CD8-positive, alpha-beta memory T cell (primary cell): ENCODE results near the gene FARS2. TPM values are rescaled to one million over a fixed set of nuclear protein-coding genes. Genes with fewer than 3 reads are reported as not detected.

Source experiments
- CTCF ChIA-PET: fragments of 350-600 bp; sonication (Branson Sonifier 250); formaldehyde crosslinking; loops from one replicate; lab custom pipeline; 2021; ENCODE audit warnings: antibody characterized with exemption; lab: Charles Lee
- POLR2A ChIA-PET: fragments of 350-600 bp; sonication (Branson Sonifier 250); formaldehyde crosslinking; loops from one replicate; lab custom pipeline; 2021; ENCODE audit warnings: antibody characterized with exemption; lab: Charles Lee
- DNase-seq, 5 donors: peaks; one replicate each; pipeline versions ENCODE4 v3.0.0 to v3.0.0-alpha.2; 2020 to 2022; ENCODE audit warnings: mixed read lengths in 1 of 5
- H3K27ac ChIP-seq: one replicate; pipeline ENCODE4 v1.7.0; 2013; ENCODE audit warnings: low read depth, mild to moderate bottlenecking, low read length, moderate library complexity
- H3K27me3 ChIP-seq: 2 replicates; pipeline ENCODE4 v1.7.0; 2013; ENCODE audit warnings: low read length, mild to moderate bottlenecking; ENCODE audit not compliant: insufficient read depth, poor library complexity, severe bottlenecking
- H3K36me3 ChIP-seq: 2 replicates; pipeline ENCODE4 v1.7.0; 2013; ENCODE audit warnings: mild to moderate bottlenecking, low read length, moderate library complexity; ENCODE audit not compliant: insufficient read depth
- H3K4me1 ChIP-seq: 2 replicates; pipeline ENCODE4 v1.7.0; 2013; ENCODE audit warnings: mild to moderate bottlenecking, low read length, moderate library complexity; ENCODE audit not compliant: insufficient read depth
- H3K4me3 ChIP-seq: 2 replicates; pipeline ENCODE4 v1.7.0; 2013; ENCODE audit warnings: mild to moderate bottlenecking, low read length
- H3K9me3 ChIP-seq: 2 replicates; pipeline ENCODE4 v1.7.0; 2013; ENCODE audit warnings: mild to moderate bottlenecking, low read length
- H3K27ac Mint-ChIP-seq, 8 donors: one replicate each; pipeline ENCODE4 v1.8.0; 2020 to 2021; ENCODE audit warnings: mixed read lengths in 8 of 8, mild to moderate bottlenecking in 6 of 8, inconsistent platforms in 3 of 8, moderate library complexity in 3 of 8
- H3K27me3 Mint-ChIP-seq, 2 donors: one replicate each; pipeline ENCODE4 v1.8.0; 2020 to 2021; ENCODE audit warnings: mixed read lengths in 2 of 2, mild to moderate bottlenecking in 1 of 2, moderate library complexity in 1 of 2
- H3K36me3 Mint-ChIP-seq, 3 donors: one replicate each; pipeline ENCODE4 v1.8.0; 2020 to 2021; ENCODE audit warnings: mixed read lengths in 3 of 3, inconsistent platforms in 1 of 3, mild to moderate bottlenecking in 1 of 3
- H3K4me1 Mint-ChIP-seq, 3 donors: one replicate each; pipeline ENCODE4 v1.8.0; 2020 to 2021; ENCODE audit warnings: mixed read lengths in 3 of 3, inconsistent platforms in 1 of 3, mild to moderate bottlenecking in 1 of 3
- H3K4me3 Mint-ChIP-seq, 7 donors: one replicate each; pipeline ENCODE4 v1.8.0; 2020 to 2021; ENCODE audit warnings: mixed read lengths in 7 of 7, mild to moderate bottlenecking in 6 of 7, moderate library complexity in 4 of 7, inconsistent platforms in 2 of 7
- H3K9me3 Mint-ChIP-seq, 5 donors: one replicate each; pipeline ENCODE4 v1.8.0; 2020 to 2022; ENCODE audit warnings: mixed read lengths in 5 of 5, mild to moderate bottlenecking in 3 of 5, moderate library complexity in 2 of 5, inconsistent platforms in 1 of 5
- polyA plus RNA-seq: library from polyadenylated mRNA; unstranded; fragments of 300-500 nt; fragmentation: Illumina TruSeq; gene quantifications from one replicate; pipeline ENCODE4 v1.2.3, GENCODE V29; 2021
- total RNA-seq, 2 experiments: library from RNA; stranded (reverse); gene quantifications; one replicate each; pipeline ENCODE4 v1.2.3, GENCODE V29; 2021

Gene FARS2
- total and polyA plus RNA-seq, 3 experiments from 2014 or later: 24.5 to 26.0 (median 24.9) TPM

GRCh38 chr6:5345324-5345723 is 84.0 kb downstream of the FARS2 start:
- H3K27me3 ChIP-seq: no peaks in the 10 kb centered on the region
- Mint-ChIP-seq H3K9me3 (peaks cover 0 to 7% (median 3%) of the 10 kb centered on the region in 5 donors), H3K27ac (no peak overlapping the region), H3K27me3 (no peaks in the 10 kb centered on the region), H3K36me3 (peaks cover 9 to 17% (median 11%) of the 10 kb centered on the region in 3 donors), H3K4me3 (no peak overlapping the region), H3K4me1 (peaks cover 8 to 28% (median 21%) of the 10 kb centered on the region in 3 donors)
- no peaks in the 10 kb centered on the region for H3K9me3 ChIP-seq
- POLR2A ChIA-PET: no interaction called here
- H3K27ac ChIP-seq: no peak overlapping the region
- H3K36me3 ChIP-seq: no peaks in the 10 kb centered on the region
- CTCF ChIA-PET: no interaction called here
- no peaks in the 10 kb centered on the region for H3K4me1 ChIP-seq
- H3K4me3 ChIP-seq: no peak overlapping the region
- no peak for DNase-seq

GRCh38 chr6:5351552-5352210 is 90.4 kb downstream of the FARS2 start:
- H3K4me1 Mint-ChIP-seq: peaks cover 10 to 21% (median 13%) of the 10 kb centered on the region in 3 donors
- H3K4me3 Mint-ChIP-seq: no peak overlapping the region
- no peak overlapping the region for H3K27ac Mint-ChIP-seq
- peaks cover 5 to 17% (median 11%) of the 10 kb centered on the region in 3 donors for H3K36me3 Mint-ChIP-seq
- no peaks in the 10 kb centered on the region for H3K27me3 ChIP-seq
- POLR2A ChIA-PET: no interaction called here
- H3K9me3 ChIP-seq: no peaks in the 10 kb centered on the region
- CTCF ChIA-PET: interaction anchor here (0.9 kb wide), 1 partner anchor 48 kb away, joined by 3 read pairs; no protein-coding TSS in a partner anchor
- H3K9me3 Mint-ChIP-seq: peaks cover 0 to 7% (median 3%) of the 10 kb centered on the region in 5 donors
- no peaks in the 10 kb centered on the region for H3K36me3 ChIP-seq
- H3K4me1 ChIP-seq: no peaks in the 10 kb centered on the region
- no peak for DNase-seq
- H3K27ac ChIP-seq: no peak overlapping the region
- no peak overlapping the region for H3K4me3 ChIP-seq
- H3K27me3 Mint-ChIP-seq: no peaks in the 10 kb centered on the region

GRCh38 chr6:5353971-5354370 is 92.7 kb downstream of the FARS2 start:
- H3K27ac Mint-ChIP-seq: no peak overlapping the region
- Histone ChIP-seq H3K4me3 (no peak overlapping the region), H3K9me3 (no peaks in the 10 kb centered on the region), H3K36me3 (no peaks in the 10 kb centered on the region), H3K27me3 (no peaks in the 10 kb centered on the region), H3K27ac (no peak overlapping the region), H3K4me1 (no peaks in the 10 kb centered on the region)
- no peak overlapping the region for H3K4me3 Mint-ChIP-seq
- no peaks in the 10 kb centered on the region for H3K27me3 Mint-ChIP-seq
- ChIA-PET CTCF (interaction anchor here (0.9 kb wide), 1 partner anchor 211 kb away, joined by 3 read pairs; no protein-coding TSS in a partner anchor), POLR2A (no interaction called here)
- peaks cover 0 to 3% (median 0%) of the 10 kb centered on the region in 5 donors for H3K9me3 Mint-ChIP-seq
- DNase-seq: no peak
- peaks cover 13 to 22% (median 21%) of the 10 kb centered on the region in 3 donors for H3K4me1 Mint-ChIP-seq
- peaks cover 0 to 7% (median 0%) of the 10 kb centered on the region in 3 donors for H3K36me3 Mint-ChIP-seq

- no peaks in the 10 kb centered on the region for H3K9me3 Mint-ChIP-seq
- ChIA-PET POLR2A (no interaction called here), CTCF (no interaction called here)
- H3K27ac Mint-ChIP-seq: no peak overlapping the region
- Histone ChIP-seq H3K9me3 (no peaks in the 10 kb centered on the region), H3K27ac (no peak overlapping the region), H3K27me3 (no peaks in the 10 kb centered on the region), H3K4me3 (no peak overlapping the region), H3K36me3 (no peaks in the 10 kb centered on the region), H3K4me1 (no peaks in the 10 kb centered on the region)
- DNase-seq: no peak
- no peak overlapping the region for H3K4me3 Mint-ChIP-seq
- H3K36me3 Mint-ChIP-seq: no peaks in the 10 kb centered on the region
- peaks cover 12 to 23% (median 20%) of the 10 kb centered on the region in 3 donors for H3K4me1 Mint-ChIP-seq
- no peaks in the 10 kb centered on the region for H3K27me3 Mint-ChIP-seq
These were observed 96.2 kb downstream of the FARS2 start for GRCh38 chr6:5357486-5357885.

GRCh38 chr6:5359417-5359816 is 98.1 kb downstream of the FARS2 start:
- Histone ChIP-seq H3K9me3 (no peaks in the 10 kb centered on the region), H3K36me3 (no peaks in the 10 kb centered on the region), H3K4me3 (no peak overlapping the region), H3K27me3 (no peaks in the 10 kb centered on the region), H3K4me1 (no peaks in the 10 kb centered on the region), H3K27ac (no peak overlapping the region)
- Mint-ChIP-seq H3K9me3 (no peaks in the 10 kb centered on the region), H3K27ac (no peak overlapping the region), H3K27me3 (no peaks in the 10 kb centered on the region), H3K4me1 (peaks cover 8 to 20% (median 11%) of the 10 kb centered on the region in 3 donors), H3K36me3 (peaks cover 0 to 4% (median 0%) of the 10 kb centered on the region in 3 donors), H3K4me3 (no peak overlapping the region)
- ChIA-PET CTCF (no interaction called here), POLR2A (no interaction called here)
- DNase-seq: no peak

- no peak for DNase-seq
- H3K4me1 ChIP-seq: no peaks in the 10 kb centered on the region
- POLR2A ChIA-PET: no interaction called here
- Mint-ChIP-seq H3K4me1 (peaks cover 10 to 27% (median 16%) of the 10 kb centered on the region in 3 donors), H3K9me3 (no peaks in the 10 kb centered on the region), H3K27me3 (no peaks in the 10 kb centered on the region), H3K27ac (no peak overlapping the region), H3K4me3 (no peak overlapping the region), H3K36me3 (peaks cover 0 to 4% (median 0%) of the 10 kb centered on the region in 3 donors)
- no peak overlapping the region for H3K27ac ChIP-seq
- no peak overlapping the region for H3K4me3 ChIP-seq
- CTCF ChIA-PET: no interaction called here
- H3K36me3 ChIP-seq: no peaks in the 10 kb centered on the region
- H3K27me3 ChIP-seq: no peaks in the 10 kb centered on the region
- no peaks in the 10 kb centered on the region for H3K9me3 ChIP-seq
These were observed 100.1 kb downstream of the FARS2 start for GRCh38 chr6:5361396-5361795.

GRCh38 chr6:5365436-5366195 is 104.3 kb downstream of the FARS2 start:
- ChIA-PET POLR2A (no interaction called here), CTCF (interaction anchor here (1.6 kb wide), 1 partner anchor 14 kb away, joined by 3 read pairs; no protein-coding TSS in a partner anchor)

GRCh38 chr6:5366941-5367340 is 105.6 kb downstream of the FARS2 start:
- Histone ChIP-seq H3K9me3 (no peaks in the 10 kb centered on the region), H3K27me3 (no peaks in the 10 kb centered on the region), H3K4me3 (no peak overlapping the region), H3K27ac (no peak overlapping the region), H3K4me1 (no peaks in the 10 kb centered on the region), H3K36me3 (no peaks in the 10 kb centered on the region)
- Mint-ChIP-seq H3K4me1 (peaks cover 15 to 28% (median 27%) of the 10 kb centered on the region in 3 donors), H3K9me3 (no peaks in the 10 kb centered on the region), H3K36me3 (peaks cover 0 to 33% (median 19%) of the 10 kb centered on the region in 3 donors), H3K27ac (no peak overlapping the region), H3K4me3 (no peak overlapping the region), H3K27me3 (no peaks in the 10 kb centered on the region)
- CTCF ChIA-PET: no interaction called here
- DNase-seq: no peak
- POLR2A ChIA-PET: no interaction called here

More at GRCh38 chr6:5365436-5366195, 104.3 kb downstream of the FARS2 start:
- Mint-ChIP-seq H3K36me3 (peaks cover 0 to 28% (median 17%) of the 10 kb centered on the region in 3 donors), H3K4me1 (peaks cover 16 to 28% (median 26%) of the 10 kb centered on the region in 3 donors), H3K27me3 (no peaks in the 10 kb centered on the region), H3K27ac (peak overlapping the region in 1 of 8 donors; percentile 51), H3K4me3 (no peak overlapping the region), H3K9me3 (no peaks in the 10 kb centered on the region)
- H3K27me3 ChIP-seq: no peaks in the 10 kb centered on the region
- no peak overlapping the region for H3K4me3 ChIP-seq
- DNase-seq: no peak
- H3K9me3 ChIP-seq: no peaks in the 10 kb centered on the region
- H3K27ac ChIP-seq: no peak overlapping the region
- H3K36me3 ChIP-seq: no peaks in the 10 kb centered on the region
- H3K4me1 ChIP-seq: no peaks in the 10 kb centered on the region
